ENCODE data around the gene GXYLT2.

Gene GXYLT2

GRCh38 chr3:72960812-72961518 lies 73.1 kb downstream of the GXYLT2 start:
- TF ChIP-seq CTCF (IDR thresholded peaks at IDR 0.05; ENCODE audit: low read depth, low read length, missing control alignments), result no peak
- DNase-seq (ENCODE audit: low read depth), result no peak
- no peak overlapping the region for H3K4me3 ChIP-seq (ENCODE audit: low read depth, low read length)

DNA sequence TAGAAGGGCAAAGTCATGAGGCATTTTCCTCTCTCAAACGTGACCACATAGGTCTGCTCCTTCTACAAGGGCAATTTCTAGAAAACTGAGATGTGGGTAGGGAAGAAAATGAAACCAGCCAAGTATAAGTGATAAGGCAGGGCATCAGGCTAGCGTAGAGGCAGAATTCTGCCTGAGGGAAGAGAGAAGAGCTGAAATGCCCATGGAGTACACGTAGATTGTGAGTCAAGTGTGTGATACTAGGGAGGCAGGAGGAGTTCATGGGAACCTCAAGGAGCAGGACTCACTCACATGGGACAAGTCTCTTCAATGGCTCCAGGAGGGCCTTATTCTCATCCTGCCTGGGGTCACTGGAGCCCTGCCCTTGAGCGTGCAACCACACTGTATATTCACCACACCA lies 73.9 kb downstream of the GXYLT2 start:
- H3K4me3 ChIP-seq (ENCODE audit: low read depth, low read length), result no peak overlapping the region
- TF ChIP-seq CTCF (IDR thresholded peaks at IDR 0.05; ENCODE audit: low read depth, low read length, missing control alignments), result no peak
- no peak for DNase-seq (ENCODE audit: low read depth)

DNA sequence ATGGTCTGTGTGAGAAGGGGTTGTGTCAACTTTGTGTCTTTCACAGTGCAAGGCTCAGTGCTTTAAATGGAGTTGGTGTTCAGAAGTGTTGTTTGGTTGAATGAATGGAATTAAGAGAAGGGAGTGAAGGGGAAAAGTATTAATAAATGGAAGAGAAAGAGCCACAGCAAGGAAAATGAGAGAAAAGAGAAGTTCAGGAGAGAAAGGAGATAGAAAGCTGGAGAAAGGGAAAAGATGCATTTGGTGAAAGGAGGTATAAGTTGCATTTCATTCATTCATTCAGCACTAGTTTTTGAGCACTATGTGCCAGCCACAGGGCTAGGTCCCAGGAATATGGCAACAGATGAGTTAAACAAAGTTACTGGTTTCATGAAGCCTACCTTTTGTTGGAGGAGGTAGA lies 74.5 kb downstream of the GXYLT2 start:
- H3K4me3 ChIP-seq (ENCODE audit: low read depth, low read length), result no peak overlapping the region
- no peak for TF ChIP-seq CTCF (IDR thresholded peaks at IDR 0.05; ENCODE audit: low read depth, low read length, missing control alignments)
- no peak for DNase-seq (ENCODE audit: low read depth)

GRCh38 chr3:72964633-72965032 lies 76.8 kb downstream of the GXYLT2 start:
- no peak for TF ChIP-seq CTCF (IDR thresholded peaks at IDR 0.05; ENCODE audit: low read depth, low read length, missing control alignments)
- no peak for DNase-seq (ENCODE audit: low read depth)
- no peak overlapping the region for H3K4me3 ChIP-seq (ENCODE audit: low read depth, low read length)

GRCh38 chr3:72968266-72968664 lies 80.4 kb downstream of the GXYLT2 start:
- TF ChIP-seq CTCF (IDR thresholded peaks at IDR 0.05; ENCODE audit: low read depth, low read length, missing control alignments), result no peak
- DNase-seq (ENCODE audit: low read depth), result no peak
- no peak overlapping the region for H3K4me3 ChIP-seq (ENCODE audit: low read depth, low read length)

DNA sequence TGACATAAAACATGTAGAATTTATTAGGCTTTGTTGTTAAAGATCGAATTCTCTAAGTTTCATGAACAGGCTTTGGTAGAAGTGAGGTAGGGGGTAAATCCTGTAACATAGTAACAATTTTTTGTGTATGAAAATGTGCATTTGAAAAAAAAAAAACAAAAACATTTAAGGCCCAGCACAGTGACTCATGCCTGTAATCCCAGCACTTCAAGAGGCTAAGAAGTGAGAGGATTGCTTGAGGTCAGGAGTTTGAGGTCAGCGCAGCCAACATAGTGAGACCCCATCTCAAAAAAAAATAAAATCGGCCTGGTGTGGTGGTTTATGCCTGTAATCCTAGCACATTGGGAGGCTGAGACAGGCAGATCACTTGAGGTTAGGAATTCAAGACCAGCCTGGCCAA lies 81.9 kb downstream of the GXYLT2 start:
- H3K4me3 ChIP-seq (ENCODE audit: low read depth, low read length), result no peak overlapping the region
- TF ChIP-seq CTCF (IDR thresholded peaks at IDR 0.05; ENCODE audit: low read depth, low read length, missing control alignments), result no peak
- DNase-seq (ENCODE audit: low read depth), result no peak

GRCh38 chr3:72970942-72971341 lies 83.1 kb downstream of the GXYLT2 start:
- no peak overlapping the region for H3K4me3 ChIP-seq (ENCODE audit: low read depth, low read length)
- DNase-seq (ENCODE audit: low read depth), result no peak
- no peak for TF ChIP-seq CTCF (IDR thresholded peaks at IDR 0.05; ENCODE audit: low read depth, low read length, missing control alignments)

Data from GM12864 (cell line).